Testis (tissue), 5 donors: ENCODE results near the gene HNRNPL. TPM values are rescaled to one million over a fixed set of nuclear protein-coding genes. Genes with fewer than 3 reads are reported as not detected.

ENCODE experiments used
- DNase-seq: peaks from one replicate; pipeline ENCODE4 v3.0.0-alpha.2; 2019
- H3K27ac ChIP-seq, 2 donors: fragments of 200-600 bp; sonication (generic); one replicate each; pipeline ENCODE4 v1.5.1; 2019
- H3K27me3 ChIP-seq: fragments of 200-600 bp; sonication (generic); one replicate; pipeline ENCODE4 v1.5.1; 2019
- H3K36me3 ChIP-seq: fragments of 200-600 bp; sonication (generic); one replicate; pipeline ENCODE4 v1.5.1; 2017; ENCODE audit warnings: low read depth; ENCODE audit errors: missing control alignments
- H3K4me1 ChIP-seq: fragments of 200-600 bp; sonication (generic); one replicate; pipeline ENCODE4 v1.5.1; 2019
- H3K4me3 ChIP-seq, 2 donors: fragments of 200-600 bp; sonication (generic); one replicate each; pipeline ENCODE4 v1.5.1; 2017 to 2019
- H3K9me3 ChIP-seq: fragments of 200-600 bp; sonication (generic); one replicate; pipeline ENCODE4 v1.5.1; 2017
- CTCF ChIP-seq, 3 experiments: fragments of 450-650 bp in 2 of 3; fragments of 200-600 bp in 1 of 3; sonication (generic) in 1 of 3; IDR thresholded peaks; one replicate each; pipeline ENCODE4 v1.5.1; 2016 to 2019; ENCODE audit warnings: antibody characterized with exemption in 3 of 3, mild to moderate bottlenecking in 2 of 3, moderate library complexity in 1 of 3
- POLR2A ChIP-seq: fragments of 450-650 bp; IDR thresholded peaks from one replicate; pipeline ENCODE4 v1.6.1; 2017; ENCODE audit warnings: antibody characterized with exemption, mild to moderate bottlenecking, moderate library complexity
- WGBS, 2 donors: methylation state at CpG; one replicate each; pipeline ENCODE4 v1.1.5; 2018; 5-methylcytosine and 5-hydroxymethylcytosine counted together
- intact Hi-C: fragments of 100-400 bp; cut with DNase I; formaldehyde crosslinking; loops from one replicate; pipeline ENCODE4 v1.15.1; 2023; ENCODE audit warnings: low total_unique reads
- long read RNA-seq, 2 donors: transcript quantifications; one replicate each; lab custom pipeline, GENCODE V29; 2026
- polyA plus RNA-seq: library from polyadenylated mRNA; stranded (reverse); fragments of 350-450 nt; fragmentation: Illumina TruSeq; extraction: RNeasy Lipid Tissue Mini Kit (QIAGEN cat#74804); gene quantifications from one replicate; pipeline ENCODE4 v1.2.3, GENCODE V29; 2014; ENCODE audit warnings: low read depth, low replicate concordance; ENCODE audit not compliant: insufficient read depth
- total RNA-seq, 2 donors: library from RNA; depleted of rRNA; stranded (reverse); fragments of >200 nt; gene quantifications; one replicate each; pipeline ENCODE4 v1.2.3, GENCODE V29; 2016

Gene HNRNPL
- total RNA-seq (100 to 1,000 TPM; 216 to 249 TPM), polyA plus RNA-seq (307 TPM)
- long read RNA-seq, donor 1, transcript HNRNPL-201 (13 exons, 2,471 nt) = major isoform, 55 of 135 reads
- long read RNA-seq, donor 1, transcript HNRNPL-206 (6 exons, 3,094 nt) = minor isoform, 7 of 135 reads
- long read RNA-seq, donor 1, partial matches to known transcripts = 63 of 135 reads
- long read RNA-seq, donor 1, other reads (novel, unspliced or antisense) = 0 of 135 reads
- long read RNA-seq, donor 2, transcript HNRNPL-201 (13 exons, 2,471 nt) = major isoform, 29 of 84 reads
- long read RNA-seq, donor 2, partial matches to known transcripts = 47 of 84 reads
- long read RNA-seq, donor 2, other reads (novel, unspliced or antisense) = 0 of 84 reads

- Histone ChIP-seq H3K4me1 (peaks cover 32% of the 10 kb centered on the region), H3K36me3 (peaks cover 4% of the 10 kb centered on the region), H3K27me3 (no peaks in the 10 kb centered on the region), H3K9me3 (no peaks in the 10 kb centered on the region), H3K27ac (peak within 1 kb of the TSS; percentile 97 to 100), H3K4me3 (peak within 1 kb of the TSS; percentile 88 to 100)
- peak; percentile 100 for DNase-seq
- 0 to 1% methylated on average over 12 to 35 of the region's 50 CpGs for WGBS, 2 donors
- TF ChIP-seq CTCF (IDR thresholded peaks at IDR 0.05) (peak; percentile 47 to 67 (median 52)), POLR2A (peak; percentile 92)
- intact Hi-C loops = no loop called here
These were observed at the start of gene HNRNPL for GRCh38 chr19:38849860-38850435. HNRNPL (minus strand) TSS chr19:38849986; CDS start chr19:38849966, 20 bp downstream.

GRCh38 chr19:38898788-38899446 lies 49.1 kb upstream of the HNRNPL start:
- H3K9me3 ChIP-seq = no peaks in the 10 kb centered on the region
- intact Hi-C loops = no loop called here
- H3K27me3 ChIP-seq = no peaks in the 10 kb centered on the region
- no peak for DNase-seq
- 2 to 4% methylated on average over 21 to 25 of the region's 25 CpGs for WGBS, 2 donors
- no peaks in the 10 kb centered on the region for H3K36me3 ChIP-seq
- H3K4me1 ChIP-seq = peaks cover 22% of the 10 kb centered on the region
- TF ChIP-seq CTCF (IDR thresholded peaks at IDR 0.05) (no peak), POLR2A (no peak)
- peak overlapping the region; percentile 74 to 84 for H3K4me3 ChIP-seq
- H3K27ac ChIP-seq = peak overlapping the region; percentile 71 to 85

GRCh38 chr19:38894968-38895367 lies 45.2 kb upstream of the HNRNPL start:
- H3K4me3 ChIP-seq = no peak overlapping the region
- 65 to 68% methylated on average over 9 of the region's 9 CpGs for WGBS, 2 donors
- intact Hi-C loops = no loop called here
- no peak for DNase-seq
- H3K27me3 ChIP-seq = no peaks in the 10 kb centered on the region
- TF ChIP-seq CTCF (IDR thresholded peaks at IDR 0.05) (no peak), POLR2A (no peak)
- H3K36me3 ChIP-seq = no peaks in the 10 kb centered on the region
- no peaks in the 10 kb centered on the region for H3K9me3 ChIP-seq
- H3K4me1 ChIP-seq = peaks cover 32% of the 10 kb centered on the region
- H3K27ac ChIP-seq = no peak overlapping the region

- intact Hi-C loops = no loop called here
- no peaks in the 10 kb centered on the region for H3K27me3 ChIP-seq
- no peak overlapping the region for H3K4me3 ChIP-seq
- WGBS, 2 donors = 27 to 49% methylated on average over 14 of the region's 14 CpGs
- H3K27ac ChIP-seq = peak overlapping the region; percentile 56 to 71
- H3K9me3 ChIP-seq = no peaks in the 10 kb centered on the region
- no peaks in the 10 kb centered on the region for H3K36me3 ChIP-seq
- TF ChIP-seq CTCF (IDR thresholded peaks at IDR 0.05) (no peak), POLR2A (no peak)
- DNase-seq = peak; percentile 59
- peaks cover 28% of the 10 kb centered on the region for H3K4me1 ChIP-seq
These were observed 43.6 kb upstream of the HNRNPL start for GRCh38 chr19:38893341-38893771.
